Stomach (tissue), 4 donors: ENCODE data around the gene RICTOR.

ENCODE experiments used
- EP300 ChIP-seq: sonication (generic); formaldehyde crosslinking; IDR thresholded peaks from one replicate; pipeline ENCODE4 v1.6.1; 2017; ENCODE audit warnings: antibody characterized with exemption
- TF ChIP-seq, protein P1 (sequence below), 7 experiments: fragments of 450-650 bp in 4 of 7; fragments of 200-600 bp in 3 of 7; sonication (generic) in 3 of 7; IDR thresholded peaks; one replicate each; pipeline ENCODE4 v1.5.1; 2016 to 2019; ENCODE audit warnings: antibody characterized with exemption in 7 of 7, control low read depth in 2 of 7, mild to moderate bottlenecking in 1 of 7

DNA sequence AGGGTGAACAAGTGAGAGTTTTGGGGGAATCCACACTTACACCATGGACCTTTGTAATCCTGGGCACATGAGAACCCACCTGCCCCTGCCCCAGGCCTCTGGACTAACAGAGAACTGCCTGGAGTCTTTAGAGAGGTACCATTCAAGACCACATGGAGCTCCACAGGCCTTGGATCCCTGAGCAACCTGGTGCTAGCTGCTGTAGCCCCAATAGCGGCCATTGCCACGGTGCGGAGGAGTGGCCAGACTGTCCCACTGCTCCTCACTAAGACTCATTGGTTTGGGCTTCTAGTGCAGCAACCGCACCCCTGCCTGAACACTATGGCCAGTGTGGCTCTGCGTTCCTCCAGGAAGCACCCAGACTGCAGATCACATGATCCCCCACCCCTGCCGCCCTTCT lies 182.6 kb downstream of the RICTOR start:
- TF ChIP-seq, protein P1, sequence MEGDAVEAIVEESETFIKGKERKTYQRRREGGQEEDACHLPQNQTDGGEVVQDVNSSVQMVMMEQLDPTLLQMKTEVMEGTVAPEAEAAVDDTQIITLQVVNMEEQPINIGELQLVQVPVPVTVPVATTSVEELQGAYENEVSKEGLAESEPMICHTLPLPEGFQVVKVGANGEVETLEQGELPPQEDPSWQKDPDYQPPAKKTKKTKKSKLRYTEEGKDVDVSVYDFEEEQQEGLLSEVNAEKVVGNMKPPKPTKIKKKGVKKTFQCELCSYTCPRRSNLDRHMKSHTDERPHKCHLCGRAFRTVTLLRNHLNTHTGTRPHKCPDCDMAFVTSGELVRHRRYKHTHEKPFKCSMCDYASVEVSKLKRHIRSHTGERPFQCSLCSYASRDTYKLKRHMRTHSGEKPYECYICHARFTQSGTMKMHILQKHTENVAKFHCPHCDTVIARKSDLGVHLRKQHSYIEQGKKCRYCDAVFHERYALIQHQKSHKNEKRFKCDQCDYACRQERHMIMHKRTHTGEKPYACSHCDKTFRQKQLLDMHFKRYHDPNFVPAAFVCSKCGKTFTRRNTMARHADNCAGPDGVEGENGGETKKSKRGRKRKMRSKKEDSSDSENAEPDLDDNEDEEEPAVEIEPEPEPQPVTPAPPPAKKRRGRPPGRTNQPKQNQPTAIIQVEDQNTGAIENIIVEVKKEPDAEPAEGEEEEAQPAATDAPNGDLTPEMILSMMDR (IDR thresholded peaks at IDR 0.05) = no peak
- no peak for TF ChIP-seq EP300
